NT2/D1 (cell line): ENCODE data around the gene MAP1LC3B.

ENCODE experiments used
- SUZ12 ChIP-seq: IDR thresholded peaks from 2 replicates; pipeline ENCODE4 v1.6.1; 2011; ENCODE audit not compliant: insufficient read length, insufficient read depth; ENCODE audit errors: extremely low read depth
- YY1 ChIP-seq: IDR thresholded peaks from 2 replicates; pipeline ENCODE4 v1.6.1; 2011; ENCODE audit not compliant: insufficient read length, insufficient read depth
- ZNF274 ChIP-seq: IDR thresholded peaks from 2 replicates; pipeline ENCODE4 v1.6.1; 2011; ENCODE audit warnings: mild to moderate bottlenecking, low read depth, low read length

DNA sequence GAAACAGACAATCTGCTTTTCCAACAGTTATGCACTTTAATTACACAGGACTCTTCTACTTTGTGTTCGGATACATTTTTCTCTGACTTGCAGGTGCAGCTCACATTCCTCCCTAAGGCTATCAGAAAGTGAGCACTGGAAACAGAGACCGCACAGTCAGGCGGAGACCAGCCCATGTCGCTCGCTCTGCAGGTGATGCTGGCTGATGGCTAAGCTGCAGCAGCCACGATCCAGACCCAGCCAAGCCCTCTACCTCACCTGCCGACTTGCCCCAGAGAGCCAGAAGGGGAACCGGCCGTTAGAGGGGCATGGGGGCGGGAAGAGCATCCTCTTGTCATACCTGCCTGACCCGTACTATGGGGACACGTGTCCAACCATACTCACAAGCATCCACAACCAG lies 33.8 kb downstream of the MAP1LC3B start:
- TF ChIP-seq YY1 (no peak), SUZ12 (no peak), ZNF274 (no peak)
